ENCODE measurements around the gene PBX4.

Gene PBX4

GRCh38 chr19:19528721-19529490 is 89.6 kb downstream of the PBX4 start, which contains the start of gene YJEFN3:
Gene YJEFN3, plus strand, starts transcription at chr19:19528911. Its CDS starts 22 bp downstream, at chr19:19528933.
- DNase-seq (ENCODE audit: low read depth), result no peak
- peak within 1 kb of the TSS; percentile 1 for H3K4me3 ChIP-seq (ENCODE audit: low read depth, low read length)
- in situ Hi-C loops (cut with HindIII; ENCODE audit: low sequenced_read_pairs), result no loop called here
- no peak for TF ChIP-seq CTCF (IDR thresholded peaks at IDR 0.05; ENCODE audit: low read depth, low read length, missing control alignments)

- H3K4me3 ChIP-seq (ENCODE audit: low read depth, low read length), result no peak overlapping the region
- no peak for TF ChIP-seq CTCF (IDR thresholded peaks at IDR 0.05; ENCODE audit: low read depth, low read length, missing control alignments)
- in situ Hi-C loops (cut with HindIII; ENCODE audit: low sequenced_read_pairs), result no loop called here
- DNase-seq (ENCODE audit: low read depth), result no peak
Observed at GRCh38 chr19:19527674-19528625, 90.5 kb downstream of the PBX4 start.

- no peak for DNase-seq (ENCODE audit: low read depth)
- no peak overlapping the region for H3K4me3 ChIP-seq (ENCODE audit: low read depth, low read length)
- in situ Hi-C loops (cut with HindIII; ENCODE audit: low sequenced_read_pairs), result no loop called here
- no peak for TF ChIP-seq CTCF (IDR thresholded peaks at IDR 0.05; ENCODE audit: low read depth, low read length, missing control alignments)
Observed at GRCh38 chr19:19527371-19527656, 91.2 kb downstream of the PBX4 start.

GRCh38 chr19:19526581-19527370 is 91.7 kb downstream of the PBX4 start:
- in situ Hi-C loops (cut with HindIII; ENCODE audit: low sequenced_read_pairs), result no loop called here
- DNase-seq (ENCODE audit: low read depth), result no peak
- H3K4me3 ChIP-seq (ENCODE audit: low read depth, low read length), result no peak overlapping the region
- no peak for TF ChIP-seq CTCF (IDR thresholded peaks at IDR 0.05; ENCODE audit: low read depth, low read length, missing control alignments)

GRCh38 chr19:19525611-19526380 is 92.7 kb downstream of the PBX4 start:
- no peak for DNase-seq (ENCODE audit: low read depth)
- in situ Hi-C loops (cut with HindIII; ENCODE audit: low sequenced_read_pairs), result no loop called here
- no peak overlapping the region for H3K4me3 ChIP-seq (ENCODE audit: low read depth, low read length)
- no peak for TF ChIP-seq CTCF (IDR thresholded peaks at IDR 0.05; ENCODE audit: low read depth, low read length, missing control alignments)
